CD4-positive, alpha-beta T cell (primary cell): Measurements from ENCODE around the gene GGPS1. TPM values are rescaled to one million over a fixed set of nuclear protein-coding genes. Genes with fewer than 3 reads are reported as not detected.

Source experiments
- ATAC-seq: fragments of 200-7000 bp; cut with Tn5 transposase; one replicate; pipeline ENCODE4 v1.10.0; 2022; ENCODE audit warnings: mild to moderate bottlenecking; ENCODE audit not compliant: poor library complexity
- CTCF ChIA-PET: fragments of 350-600 bp; sonication (Branson Sonifier 250); formaldehyde crosslinking; loops from one replicate; lab custom pipeline; 2021; ENCODE audit warnings: antibody characterized with exemption, inconsistent platforms; lab: Charles Lee
- POLR2A ChIA-PET: fragments of 350-600 bp; sonication (Branson Sonifier 250); formaldehyde crosslinking; loops from one replicate; lab custom pipeline; 2021; ENCODE audit warnings: antibody characterized with exemption, inconsistent platforms; lab: Charles Lee
- DNase-seq, 14 experiments: peaks; one replicate each; pipeline ENCODE4 v3.0.0-alpha.2; 2013 to 2020; ENCODE audit warnings: mixed read lengths in 2 of 14
- H3K27ac ChIP-seq, 2 donors: one replicate each; pipeline versions ENCODE4 v1.5.1 to v1.7.0; 2013; ENCODE audit warnings: low read length in 2 of 2, low read depth in 1 of 2, mild to moderate bottlenecking in 1 of 2
- H3K27me3 ChIP-seq, 2 experiments: 1 replicate in 1 of 2; 2 replicates in 1 of 2; pipeline versions ENCODE4 v1.6.1 to v1.7.0; 2013; ENCODE audit warnings: low read length in 2 of 2, control low read depth in 1 of 2, mild to moderate bottlenecking in 1 of 2, moderate library complexity in 1 of 2; ENCODE audit not compliant: insufficient read depth in 2 of 2, control insufficient read depth in 1 of 2
- H3K36me3 ChIP-seq: one replicate; pipeline ENCODE4 v1.6.1; 2013; ENCODE audit warnings: low read length, control low read depth; ENCODE audit not compliant: insufficient read depth
- H3K4me1 ChIP-seq: one replicate; pipeline ENCODE4 v1.6.1; 2013; ENCODE audit warnings: low read length, control low read depth; ENCODE audit not compliant: insufficient read depth
- H3K4me3 ChIP-seq: one replicate; pipeline ENCODE4 v1.5.1; 2013; ENCODE audit warnings: mild to moderate bottlenecking, low read length, moderate library complexity
- H3K9me3 ChIP-seq, 2 experiments: 1 replicate in 1 of 2; 2 replicates in 1 of 2; pipeline versions ENCODE4 v1.6.1 to v1.7.0; 2013; ENCODE audit warnings: low read length in 2 of 2, mild to moderate bottlenecking in 2 of 2, control low read depth in 1 of 2, moderate library complexity in 1 of 2; ENCODE audit not compliant: control insufficient read depth in 1 of 2, insufficient read depth in 1 of 2
- H3K27ac Mint-ChIP-seq: one replicate; pipeline ENCODE4 v1.8.0; 2020; ENCODE audit warnings: mixed read lengths
- H3K27me3 Mint-ChIP-seq: one replicate; pipeline ENCODE4 v1.8.0; 2021; ENCODE audit warnings: mixed read lengths
- H3K36me3 Mint-ChIP-seq: one replicate; pipeline ENCODE4 v1.8.0; 2021; ENCODE audit warnings: low read depth, mixed read lengths
- H3K4me1 Mint-ChIP-seq: one replicate; pipeline ENCODE4 v1.8.0; 2021; ENCODE audit warnings: low read depth, mixed read lengths
- H3K4me3 Mint-ChIP-seq: one replicate; pipeline ENCODE4 v1.8.0; 2020; ENCODE audit warnings: mild to moderate bottlenecking, mixed read lengths
- H3K9me3 Mint-ChIP-seq: one replicate; pipeline ENCODE4 v1.8.0; 2020; ENCODE audit warnings: mixed read lengths
- CTCF ChIP-seq: fragments of 200-600 bp; IDR thresholded peaks from one replicate; pipeline ENCODE4 v1.8.0; 2022; ENCODE audit warnings: antibody characterized with exemption, mild to moderate bottlenecking
- intact Hi-C, 2 experiments: fragments of 100-400 bp; cut with DNase I in 1 of 2; cut with micrococcal nuclease in 1 of 2; formaldehyde crosslinking; loops; one replicate each; pipeline versions ENCODE4 v1.15.1 to v1.9.0; 2023 to 2025; cut with DNase I, micrococcal nuclease
- total RNA-seq, 174 experiments: library from RNA in 2 of 174; stranded (reverse) in 2 of 174; gene quantifications; one replicate each; pipeline ENCODE4 v1.2.3 and lab custom pipeline; 2021 to 2026

The GGPS1 gene
- total RNA-seq, 2 experiments from 2014 or later, result 20.6 to 20.9 TPM

GRCh38 chr1:235329139-235329902, 951 bp downstream of the GGPS1 start:
- Histone ChIP-seq H3K27ac (peak overlapping the region; percentile 95 to 96), H3K4me3 (peak overlapping the region; percentile 70), H3K9me3 (no peaks in the 10 kb centered on the region), H3K36me3 (no peaks in the 10 kb centered on the region), H3K27me3 (no peaks in the 10 kb centered on the region), H3K4me1 (peaks cover 10% of the 10 kb centered on the region)
- H3K27me3 Mint-ChIP-seq, result no peaks in the 10 kb centered on the region
- peak; percentile 18 for TF ChIP-seq CTCF
- H3K36me3 Mint-ChIP-seq, result peaks cover 45% of the 10 kb centered on the region
- H3K9me3 Mint-ChIP-seq, result no peaks in the 10 kb centered on the region
- DNase-seq, result peak; percentile 20 to 84 (median 48)
- peak; percentile 11 for ATAC-seq
- intact Hi-C loops, result loop anchor here (1.0 to 10.0 kb wide), 10 partner anchors 19 to 955 kb away; partner anchors contain the start of genes B3GALNT2 (in 1 of the 2), COA6 (in 1 of the 2), RBM34 (in 1 of the 2) and TBCE (in 1 of the 2)
- no peak overlapping the region for H3K4me3 Mint-ChIP-seq
- peaks cover 31% of the 10 kb centered on the region for H3K4me1 Mint-ChIP-seq
- POLR2A ChIA-PET, result interaction anchor here (0.5 to 2.0 kb wide), 15 partner anchors 8 to 724 kb away, joined by 3 to 11 read pairs (median 3); partner anchors contain the start of genes B3GALNT2, RBM34 and TBCE
- CTCF ChIA-PET, result interaction anchor here (0.7 to 2.6 kb wide), 4 partner anchors 25 to 76 kb away, joined by 3 to 12 read pairs (median 3); no protein-coding TSS in a partner anchor
- no peak overlapping the region for H3K27ac Mint-ChIP-seq

GRCh38 chr1:235330918-235331285, 2.5 kb downstream of the GGPS1 start:
- H3K36me3 ChIP-seq, result peaks cover 11% of the 10 kb centered on the region
- CTCF ChIA-PET, result interaction anchor here (1.3 to 2.6 kb wide), 3 partner anchors 78 to 86 kb away, joined by 3 to 12 read pairs (median 9); no protein-coding TSS in a partner anchor
- Mint-ChIP-seq H3K4me3 (no peak overlapping the region), H3K27me3 (no peaks in the 10 kb centered on the region), H3K27ac (no peak overlapping the region), H3K9me3 (no peaks in the 10 kb centered on the region), H3K36me3 (peaks cover 47% of the 10 kb centered on the region), H3K4me1 (peaks cover 24% of the 10 kb centered on the region)
- no peaks in the 10 kb centered on the region for H3K27me3 ChIP-seq
- no peak for TF ChIP-seq CTCF
- ATAC-seq, result no peak
- H3K4me3 ChIP-seq, result peak overlapping the region; percentile 70
- peaks cover 6% of the 10 kb centered on the region for H3K4me1 ChIP-seq
- intact Hi-C loops, result loop anchor here in 1 of 2 experiments (5.0 to 10.0 kb wide), 2 partner anchors 36 to 534 kb away; partner anchors contain the start of genes LYST and TBCE
- H3K9me3 ChIP-seq, result no peaks in the 10 kb centered on the region
- H3K27ac ChIP-seq, result peak overlapping the region in 1 of 2 donors; percentile 18
- POLR2A ChIA-PET, result interaction anchor here (1.0 to 1.6 kb wide), 4 partner anchors 11 to 170 kb away, joined by 3 read pairs; partner anchors contain the start of genes RBM34 and TBCE
- no peak for DNase-seq

GRCh38 chr1:235331401-235331800, 3.0 kb downstream of the GGPS1 start:
- intact Hi-C loops, result loop anchor here in 1 of 2 experiments (5.0 to 10.0 kb wide), 2 partner anchors 36 to 533 kb away; partner anchors contain the start of genes LYST and TBCE
- Mint-ChIP-seq H3K27ac (no peak overlapping the region), H3K9me3 (no peaks in the 10 kb centered on the region), H3K4me3 (no peak overlapping the region), H3K27me3 (no peaks in the 10 kb centered on the region), H3K36me3 (peaks cover 47% of the 10 kb centered on the region), H3K4me1 (peaks cover 19% of the 10 kb centered on the region)
- Histone ChIP-seq H3K27me3 (no peaks in the 10 kb centered on the region), H3K4me1 (peaks cover 8% of the 10 kb centered on the region), H3K27ac (peak overlapping the region in 1 of 2 donors; percentile 18), H3K9me3 (no peaks in the 10 kb centered on the region), H3K4me3 (no peak overlapping the region), H3K36me3 (peaks cover 13% of the 10 kb centered on the region)
- ChIA-PET CTCF (interaction anchor here (1.3 to 2.6 kb wide), 3 partner anchors 78 to 85 kb away, joined by 3 to 12 read pairs (median 9); no protein-coding TSS in a partner anchor), POLR2A (interaction anchor here (0.6 to 1.6 kb wide), 4 partner anchors 12 to 1194 kb away, joined by 3 read pairs; partner anchors contain the start of genes RBM34 and TBCE)
- no peak for ATAC-seq
- no peak for DNase-seq
- no peak for TF ChIP-seq CTCF
